ENCODE measurements around the gene ZNF592. TPM values are rescaled to one million over a fixed set of nuclear protein-coding genes. Genes with fewer than 3 reads are reported as not detected.
A peak's percentile ranks its signal among the peaks of the same experiment; 100 is the strongest.

Gene ZNF592
- total RNA-seq, 5 donors from 2014 or later (not counting 1 experiment from before 2014, with no cell fraction given): 34.5 to 43.6 (median 39.0) TPM

- DNase-seq (no peak), ATAC-seq (replicated peaks in 1 of 4) (no peak)
- H3K27me3 Mint-ChIP-seq: no peaks in the 10 kb centered on the region
- CTCF ChIA-PET: interaction anchor here (0.7 to 2.5 kb wide), 3 partner anchors 20 to 95 kb away, joined by 4 to 10 read pairs (median 5); no protein-coding TSS in a partner anchor
- no peak overlapping the region for H3K27ac ChIP-seq (ENCODE audit: low read length)
- peaks cover 43 to 57% (median 44%) of the 10 kb centered on the region in 3 donors for H3K4me1 Mint-ChIP-seq
- H3K36me3 Mint-ChIP-seq: peaks cover 6% of the 10 kb centered on the region
- H3K9me3 Mint-ChIP-seq: no peaks in the 10 kb centered on the region
- no CpG with 5 or more reads among the region's 3 CpGs for WGBS (ENCODE audit: insufficient coverage)
- peak overlapping the region; percentile 88 to 97 (median 89) for H3K4me3 Mint-ChIP-seq
- H3K36me3 ChIP-seq (ENCODE audit: control insufficient read depth in 2 of 2, extremely low read depth in 1 of 2, insufficient read depth in 1 of 2, low read length in 1 of 2): peaks cover 0 to 7% of the 10 kb centered on the region in 2 donors
- H3K27ac Mint-ChIP-seq: peak overlapping the region; percentile 97 to 98
- H3K27me3 ChIP-seq (replicated peaks in 1 of 2; ENCODE audit: control insufficient read depth in 2 of 2, extremely low read depth in 1 of 2, insufficient read depth in 2 of 2, low read length in 1 of 2): no peaks in the 10 kb centered on the region
- H3K4me3 ChIP-seq (ENCODE audit: control insufficient read depth in 1 of 2, extremely low read depth in 1 of 2, low read length in 1 of 2): peak overlapping the region; percentile 65 to 95
- H3K9me3 ChIP-seq: no peaks in the 10 kb centered on the region
- peaks cover 19 to 20% of the 10 kb centered on the region in 2 experiments for H3K4me1 ChIP-seq (ENCODE audit: control insufficient read depth in 1 of 2, extremely low read depth in 1 of 2, insufficient read depth in 2 of 2, low read length in 2 of 2)
- POLR2A ChIA-PET: interaction anchor here in 1 of 2 donors (1.0 kb wide), 1 partner anchor 38 kb away, joined by 3 read pairs; no protein-coding TSS in a partner anchor
These were observed 33.6 kb upstream of the ZNF592 start for GRCh38 chr15:84714821-84715220.

DNA sequence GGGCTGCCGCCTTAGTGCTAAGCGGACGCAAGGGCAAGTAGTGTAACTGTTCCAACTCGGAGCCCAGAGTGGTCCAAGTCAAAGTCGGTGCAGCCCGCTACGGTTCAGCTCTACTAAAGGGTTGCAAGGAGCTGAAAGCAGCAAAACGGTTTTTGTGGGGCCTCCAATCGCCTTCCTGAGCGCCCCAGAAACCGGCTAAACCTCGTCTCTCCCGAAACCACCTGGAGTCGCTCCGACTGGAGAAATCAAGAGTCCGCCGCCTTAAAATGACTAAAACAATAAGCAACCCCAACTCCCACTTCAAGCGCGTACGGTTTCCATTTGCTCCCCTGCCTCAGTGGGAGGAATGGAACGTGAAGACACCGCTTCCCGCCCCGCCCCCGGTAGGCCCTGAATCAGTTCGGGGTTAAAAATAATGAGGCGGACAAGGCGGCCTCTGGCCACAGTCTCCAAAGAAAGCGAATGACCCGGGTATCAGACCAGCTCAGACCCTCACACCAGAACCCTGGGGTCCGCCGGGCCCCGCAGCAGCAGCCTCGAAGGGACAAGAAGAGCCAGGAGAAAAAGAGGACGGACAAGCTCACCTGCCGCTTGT lies 32.9 kb upstream of the ZNF592 start:
- Mint-ChIP-seq H3K9me3 (no peaks in the 10 kb centered on the region), H3K36me3 (peaks cover 6% of the 10 kb centered on the region), H3K27me3 (no peaks in the 10 kb centered on the region), H3K4me1 (peaks cover 43 to 59% (median 45%) of the 10 kb centered on the region in 3 donors), H3K27ac (peak overlapping the region; percentile 97 to 98), H3K4me3 (peak overlapping the region; percentile 88 to 97 (median 89))
- H3K4me1 ChIP-seq (ENCODE audit: control insufficient read depth in 1 of 2, extremely low read depth in 1 of 2, insufficient read depth in 2 of 2, low read length in 2 of 2): peaks cover 21% of the 10 kb centered on the region in 2 experiments
- peaks cover 0 to 7% of the 10 kb centered on the region in 2 donors for H3K36me3 ChIP-seq (ENCODE audit: control insufficient read depth in 2 of 2, extremely low read depth in 1 of 2, insufficient read depth in 1 of 2, low read length in 1 of 2)
- H3K4me3 ChIP-seq (ENCODE audit: control insufficient read depth in 1 of 2, extremely low read depth in 1 of 2, low read length in 1 of 2): peak overlapping the region; percentile 65 to 95
- peak overlapping the region; percentile 78 for H3K27ac ChIP-seq (ENCODE audit: low read length)
- ChIA-PET CTCF (interaction anchor here in 1 of 2 donors (0.5 to 2.5 kb wide), 5 partner anchors 20 to 322 kb away, joined by 3 to 13 read pairs (median 6); no protein-coding TSS in a partner anchor), POLR2A (interaction anchor here in 1 of 2 donors (1.0 to 1.5 kb wide), 4 partner anchors 10 to 85 kb away, joined by 3 to 4 read pairs (median 4); no protein-coding TSS in a partner anchor)
- peak in 12 of 35 experiments; percentile 2 to 42 (median 16) for DNase-seq
- WGBS (ENCODE audit: insufficient coverage): under 1% methylated on average over 35 of the region's 36 CpGs
- H3K9me3 ChIP-seq: no peaks in the 10 kb centered on the region
- peak in 2 of 4 experiments; percentile 8 to 10 for ATAC-seq (replicated peaks in 1 of 4)
- H3K27me3 ChIP-seq (replicated peaks in 1 of 2; ENCODE audit: control insufficient read depth in 2 of 2, extremely low read depth in 1 of 2, insufficient read depth in 2 of 2, low read length in 1 of 2): no peaks in the 10 kb centered on the region

GRCh38 chr15:84716036-84716732 lies 32.2 kb upstream of the ZNF592 start, which contains the start of gene SEC11A:
TSS of gene SEC11A (minus strand) at chr15:84716139. CDS start at chr15:84716075, 64 bp downstream.
- ATAC-seq (replicated peaks in 1 of 4) (peak; percentile 96 to 97 (median 96)), DNase-seq (peak; percentile 80 to 93 (median 88))
- CTCF ChIA-PET: interaction anchor here in 1 of 2 donors (0.5 to 2.5 kb wide), 7 partner anchors 9 to 321 kb away, joined by 3 to 13 read pairs (median 3); no protein-coding TSS in a partner anchor
- under 1% methylated on average over 49 of the region's 57 CpGs for WGBS (ENCODE audit: insufficient coverage)
- no peaks in the 10 kb centered on the region for H3K9me3 ChIP-seq
- H3K9me3 Mint-ChIP-seq: no peaks in the 10 kb centered on the region
- H3K4me3 ChIP-seq (ENCODE audit: control insufficient read depth in 1 of 2, extremely low read depth in 1 of 2, low read length in 1 of 2): peak within 1 kb of the TSS; percentile 65 to 95
- H3K36me3 ChIP-seq (ENCODE audit: control insufficient read depth in 2 of 2, extremely low read depth in 1 of 2, insufficient read depth in 1 of 2, low read length in 1 of 2): peaks cover 0 to under 1% of the 10 kb centered on the region in 2 donors
- peaks cover 6% of the 10 kb centered on the region for H3K36me3 Mint-ChIP-seq
- H3K27ac ChIP-seq (ENCODE audit: low read length): peak within 1 kb of the TSS; percentile 78
- no peaks in the 10 kb centered on the region for H3K27me3 ChIP-seq (replicated peaks in 1 of 2; ENCODE audit: control insufficient read depth in 2 of 2, extremely low read depth in 1 of 2, insufficient read depth in 2 of 2, low read length in 1 of 2)
- peaks cover 47 to 63% (median 49%) of the 10 kb centered on the region in 3 donors for H3K4me1 Mint-ChIP-seq
- H3K4me1 ChIP-seq (ENCODE audit: control insufficient read depth in 1 of 2, extremely low read depth in 1 of 2, insufficient read depth in 2 of 2, low read length in 2 of 2): peaks cover 25% of the 10 kb centered on the region in 2 experiments
- peak within 1 kb of the TSS; percentile 88 to 97 (median 89) for H3K4me3 Mint-ChIP-seq
- POLR2A ChIA-PET: interaction anchor here (0.5 to 1.5 kb wide), 6 partner anchors 9 to 86 kb away, joined by 3 to 7 read pairs (median 5); no protein-coding TSS in a partner anchor
- H3K27me3 Mint-ChIP-seq: no peaks in the 10 kb centered on the region
- peak within 1 kb of the TSS; percentile 97 to 98 for H3K27ac Mint-ChIP-seq

DNA sequence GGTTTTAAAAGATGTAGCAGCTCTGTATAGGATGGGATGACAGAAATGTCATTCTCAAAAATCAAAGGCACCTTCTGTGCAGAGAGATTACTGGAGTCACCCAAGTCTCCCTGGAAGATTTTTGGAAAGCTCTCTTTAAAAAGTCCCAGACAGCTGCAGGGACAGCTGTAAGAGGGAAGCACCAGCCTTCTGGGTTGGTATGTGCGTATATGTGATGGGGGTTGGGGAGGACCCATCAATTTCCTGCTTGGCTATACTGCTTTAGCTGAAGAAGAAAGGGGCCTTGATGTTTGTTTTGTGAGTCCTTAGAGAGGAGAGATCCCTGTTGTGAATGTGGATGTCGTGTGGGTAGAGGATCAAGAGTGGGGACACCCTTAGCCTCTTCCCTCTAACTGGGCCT lies 27.0 kb upstream of the ZNF592 start:
- Histone ChIP-seq H3K9me3 (no peaks in the 10 kb centered on the region), H3K4me1 (ENCODE audit: control insufficient read depth in 1 of 2, extremely low read depth in 1 of 2, insufficient read depth in 2 of 2, low read length in 2 of 2) (peaks cover 42 to 63% of the 10 kb centered on the region in 2 experiments), H3K27me3 (replicated peaks in 1 of 2; ENCODE audit: control insufficient read depth in 2 of 2, extremely low read depth in 1 of 2, insufficient read depth in 2 of 2, low read length in 1 of 2) (no peaks in the 10 kb centered on the region), H3K27ac (ENCODE audit: low read length) (peak overlapping the region; percentile 58), H3K4me3 (ENCODE audit: control insufficient read depth in 1 of 2, extremely low read depth in 1 of 2, low read length in 1 of 2) (no peak overlapping the region), H3K36me3 (ENCODE audit: control insufficient read depth in 2 of 2, extremely low read depth in 1 of 2, insufficient read depth in 1 of 2, low read length in 1 of 2) (no peaks in the 10 kb centered on the region)
- H3K27ac Mint-ChIP-seq: peak overlapping the region; percentile 94 to 95
- ChIA-PET CTCF (interaction anchor here in 1 of 2 donors (0.5 to 1.0 kb wide), 2 partner anchors 14 to 21 kb away, joined by 3 to 7 read pairs; no protein-coding TSS in a partner anchor), POLR2A (interaction anchor here (0.6 to 1.1 kb wide), 5 partner anchors 9 to 14 kb away, joined by 3 to 6 read pairs (median 5); no protein-coding TSS in a partner anchor)
- 0% methylated on average over 1 of the region's 2 CpGs for WGBS (ENCODE audit: insufficient coverage)
- peak in 23 of 35 experiments; percentile 10 to 61 (median 31) for DNase-seq
- H3K36me3 Mint-ChIP-seq: no peaks in the 10 kb centered on the region
- peak overlapping the region in 2 of 3 donors; percentile 22 to 65 for H3K4me3 Mint-ChIP-seq
- H3K27me3 Mint-ChIP-seq: no peaks in the 10 kb centered on the region
- H3K4me1 Mint-ChIP-seq: peaks cover 56 to 72% (median 59%) of the 10 kb centered on the region in 3 donors
- H3K9me3 Mint-ChIP-seq: no peaks in the 10 kb centered on the region
- peak; percentile 61 to 75 (median 64) for ATAC-seq (replicated peaks in 1 of 4)

GRCh38 chr15:84722628-84723027 lies 25.8 kb upstream of the ZNF592 start:
- Mint-ChIP-seq H3K27me3 (no peaks in the 10 kb centered on the region), H3K36me3 (no peaks in the 10 kb centered on the region), H3K27ac (peak overlapping the region; percentile 79 to 94), H3K4me1 (peaks cover 54 to 69% (median 65%) of the 10 kb centered on the region in 3 donors), H3K9me3 (no peaks in the 10 kb centered on the region), H3K4me3 (peak overlapping the region in 1 of 3 donors; percentile 65)
- no CpG with 5 or more reads among the region's 2 CpGs for WGBS (ENCODE audit: insufficient coverage)
- POLR2A ChIA-PET: interaction anchor here in 1 of 2 donors (0.6 kb wide), 1 partner anchor 73 kb away, joined by 3 read pairs; no protein-coding TSS in a partner anchor
- no peak overlapping the region for H3K4me3 ChIP-seq (ENCODE audit: control insufficient read depth in 1 of 2, extremely low read depth in 1 of 2, low read length in 1 of 2)
- DNase-seq (no peak), ATAC-seq (replicated peaks in 1 of 4) (no peak)
- no peaks in the 10 kb centered on the region for H3K36me3 ChIP-seq (ENCODE audit: control insufficient read depth in 2 of 2, extremely low read depth in 1 of 2, insufficient read depth in 1 of 2, low read length in 1 of 2)
- CTCF ChIA-PET: interaction anchor here in 1 of 2 donors (0.7 to 1.1 kb wide), 3 partner anchors 25 to 315 kb away, joined by 3 to 5 read pairs (median 3); no protein-coding TSS in a partner anchor
- H3K27me3 ChIP-seq (replicated peaks in 1 of 2; ENCODE audit: control insufficient read depth in 2 of 2, extremely low read depth in 1 of 2, insufficient read depth in 2 of 2, low read length in 1 of 2): no peaks in the 10 kb centered on the region
- no peak overlapping the region for H3K27ac ChIP-seq (ENCODE audit: low read length)
- peaks cover 37 to 62% of the 10 kb centered on the region in 2 experiments for H3K4me1 ChIP-seq (ENCODE audit: control insufficient read depth in 1 of 2, extremely low read depth in 1 of 2, insufficient read depth in 2 of 2, low read length in 2 of 2)
- H3K9me3 ChIP-seq: no peaks in the 10 kb centered on the region

Data from T-cell (primary cell).